HUDEP-2 (cell line): Measurements from ENCODE around the gene ORAI2.

Experiments
- DNase-seq, 76 experiments: peaks; one replicate each; lab custom pipeline; 2025; ENCODE audit not compliant: unreplicated experiment in 76 of 76; lab: John Stamatoyannopoulos, UW

Gene ORAI2

DNA sequence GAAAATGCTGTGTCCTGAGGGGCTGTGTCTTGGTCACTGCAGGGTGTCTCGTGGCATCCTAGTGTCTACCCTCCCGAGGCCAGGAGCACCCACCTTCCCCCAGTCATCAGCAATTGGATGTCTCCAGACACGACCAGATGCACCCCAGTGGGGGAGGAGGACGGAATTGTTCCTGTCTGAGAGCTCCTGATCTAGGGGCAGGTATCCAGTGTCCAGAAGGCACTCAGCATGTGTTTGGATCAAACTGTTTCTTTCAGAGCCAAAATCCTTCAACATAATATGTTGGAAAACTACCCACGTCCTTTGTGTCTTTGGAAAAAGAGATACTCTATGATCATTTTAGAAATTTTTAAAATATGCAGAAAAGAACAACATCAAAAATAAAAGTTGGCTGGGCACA, 20.3 kb upstream of the ORAI2 start:
- DNase-seq, result no peak

DNA sequence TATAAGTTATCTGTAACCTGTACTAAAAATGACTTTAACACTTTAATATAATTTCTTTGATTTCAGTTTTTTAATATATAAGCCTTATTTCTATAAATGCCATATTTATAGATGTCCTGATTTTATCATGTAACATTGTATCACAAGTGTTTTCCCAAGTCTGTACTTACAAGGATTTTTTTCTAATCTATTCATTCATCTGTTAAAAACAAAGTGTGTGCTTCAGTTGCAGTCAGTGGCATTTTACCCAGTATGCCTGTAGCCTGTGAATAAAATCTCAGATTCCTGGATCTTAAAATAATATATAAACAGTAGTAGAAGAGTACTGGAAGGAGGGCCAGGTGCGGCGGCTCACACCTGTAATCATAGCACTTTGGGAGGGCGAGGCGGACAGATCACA, 19.8 kb upstream of the ORAI2 start:
- DNase-seq, result no peak

DNA sequence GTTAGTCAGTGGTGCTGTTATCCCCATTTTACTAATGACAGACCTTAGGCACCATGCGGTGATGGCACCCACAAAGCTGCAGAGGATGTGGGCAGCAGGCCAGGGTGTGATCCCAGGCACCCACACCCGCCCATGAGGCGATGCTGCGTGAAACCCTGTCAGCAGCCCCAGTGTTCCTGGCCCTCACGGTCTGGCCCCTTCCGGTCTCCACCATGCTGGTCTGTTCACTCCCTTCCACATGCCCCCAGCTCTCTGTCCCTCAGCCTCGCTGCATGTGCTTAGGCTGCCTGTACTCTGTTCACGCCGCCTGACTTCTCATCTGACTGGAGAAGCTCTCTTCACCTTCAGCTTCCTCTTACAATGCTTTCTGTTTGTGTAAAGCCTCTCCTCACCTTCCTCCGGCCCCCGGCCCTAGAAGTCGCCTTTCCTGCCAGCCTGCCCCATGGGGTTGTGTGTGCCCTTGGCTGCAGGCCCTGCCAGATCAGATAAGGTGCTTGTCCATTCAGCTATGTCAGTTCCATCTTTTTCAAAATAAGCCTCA, 17.6 kb upstream of the ORAI2 start:
- peak in 50 of 76 experiments; percentile 2 to 60 (median 32) for DNase-seq

DNA sequence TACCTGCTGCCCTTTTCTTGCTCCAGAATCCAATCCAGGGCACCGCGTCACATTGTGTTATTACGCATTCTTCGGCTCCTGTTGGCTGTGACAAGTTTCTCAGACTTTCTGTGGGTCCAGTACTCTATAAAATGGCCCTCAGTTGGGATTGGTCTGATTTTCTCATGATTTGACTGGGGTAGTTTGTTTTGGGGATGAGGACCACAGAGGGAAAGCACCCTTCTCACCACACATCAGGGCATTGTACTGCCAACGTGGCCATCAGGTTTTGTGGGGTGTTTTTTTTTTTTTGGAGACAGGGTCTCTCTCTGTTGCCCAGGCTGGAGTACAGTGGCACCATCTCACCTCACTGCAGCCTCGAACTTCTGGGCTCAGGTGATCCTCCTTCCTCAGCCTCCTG, 17.0 kb upstream of the ORAI2 start:
- DNase-seq, result no peak

DNA sequence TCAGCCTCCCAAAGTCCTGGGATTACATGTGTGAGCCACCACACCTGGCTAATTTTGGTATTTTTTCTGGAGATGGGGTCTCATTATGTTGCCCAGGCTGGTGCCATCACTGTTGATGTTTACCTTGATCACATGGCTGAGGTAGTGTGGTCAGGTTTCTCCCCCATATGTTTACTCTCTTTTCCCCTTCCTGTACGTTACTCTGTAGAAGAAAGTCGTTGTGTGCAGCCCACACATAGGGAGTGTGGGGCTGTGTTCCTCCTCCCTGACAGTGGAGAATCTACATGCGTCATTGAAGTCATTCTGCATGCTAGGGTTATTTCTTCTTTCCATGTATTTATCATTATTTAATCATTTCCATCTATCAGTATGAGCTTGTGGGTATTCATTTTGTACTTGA, 16.3 kb upstream of the ORAI2 start:
- DNase-seq, result no peak

DNA sequence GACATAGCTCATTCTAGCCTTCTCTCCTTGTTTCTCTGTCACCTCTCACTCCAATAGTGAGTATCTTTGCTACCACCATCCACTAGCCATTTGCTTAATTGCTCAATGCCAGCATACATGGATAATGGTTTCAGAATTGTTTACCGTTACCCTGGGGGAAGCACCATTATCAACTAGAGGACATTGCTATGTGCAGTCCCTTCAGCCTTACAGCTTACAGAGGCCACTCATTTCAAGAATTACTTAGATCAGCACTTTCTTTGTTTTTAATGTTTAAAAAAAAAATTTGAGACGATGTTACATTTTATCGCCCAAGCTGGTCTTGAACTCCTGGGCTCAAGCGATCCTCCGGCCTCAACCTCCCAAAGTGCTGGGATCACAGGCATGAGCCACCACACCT, 14.8 kb upstream of the ORAI2 start:
- no peak for DNase-seq

DNA sequence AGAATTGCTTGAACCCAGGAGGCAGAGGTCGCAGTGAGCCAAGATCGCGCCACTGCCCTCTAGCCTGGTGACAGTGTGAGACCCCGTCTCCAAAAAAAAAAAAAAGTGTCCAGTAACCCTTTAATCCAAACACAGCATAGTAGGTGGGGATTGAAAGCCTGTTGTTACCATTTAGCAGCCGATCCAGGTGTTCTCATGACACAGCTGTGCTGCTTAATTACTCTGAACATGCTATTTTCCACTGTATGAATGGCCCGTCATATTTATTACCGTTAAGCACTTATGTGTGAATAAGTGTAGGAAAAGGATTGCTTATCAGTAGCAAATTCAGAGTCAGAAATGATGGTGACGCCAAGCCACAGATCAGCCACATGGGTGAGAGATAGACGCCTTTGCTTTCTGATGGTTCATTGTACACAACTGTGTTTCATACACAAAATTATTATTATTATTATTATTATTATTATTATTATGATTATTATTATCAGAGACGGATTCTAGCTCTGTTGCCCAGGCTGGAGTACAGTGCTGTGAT, 11.6 kb upstream of the ORAI2 start:
- DNase-seq, result peak in 16 of 76 experiments; percentile 3 to 52 (median 20)

DNA sequence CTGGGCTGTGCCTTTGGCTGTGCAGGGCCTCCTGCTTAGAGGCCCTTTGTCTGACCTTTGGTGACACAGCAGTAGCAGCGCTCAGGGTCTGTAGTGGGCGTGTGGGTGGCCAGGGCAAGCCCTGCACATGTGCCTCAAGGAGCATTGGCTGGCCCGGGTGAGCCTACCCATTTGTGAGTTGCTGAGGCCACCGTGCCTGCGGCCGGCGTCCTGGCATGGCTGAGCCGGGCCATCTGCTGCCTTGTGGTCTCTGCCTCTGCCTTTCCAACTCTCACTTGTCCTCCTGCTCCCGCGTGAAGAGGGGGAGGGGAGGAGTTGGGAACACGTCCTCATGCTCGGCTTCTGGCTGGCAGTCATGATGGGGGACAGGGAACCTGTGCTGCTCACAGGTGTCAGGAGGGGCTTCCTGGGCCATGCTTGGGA, 9.2 kb upstream of the ORAI2 start:
- no peak for DNase-seq

DNA sequence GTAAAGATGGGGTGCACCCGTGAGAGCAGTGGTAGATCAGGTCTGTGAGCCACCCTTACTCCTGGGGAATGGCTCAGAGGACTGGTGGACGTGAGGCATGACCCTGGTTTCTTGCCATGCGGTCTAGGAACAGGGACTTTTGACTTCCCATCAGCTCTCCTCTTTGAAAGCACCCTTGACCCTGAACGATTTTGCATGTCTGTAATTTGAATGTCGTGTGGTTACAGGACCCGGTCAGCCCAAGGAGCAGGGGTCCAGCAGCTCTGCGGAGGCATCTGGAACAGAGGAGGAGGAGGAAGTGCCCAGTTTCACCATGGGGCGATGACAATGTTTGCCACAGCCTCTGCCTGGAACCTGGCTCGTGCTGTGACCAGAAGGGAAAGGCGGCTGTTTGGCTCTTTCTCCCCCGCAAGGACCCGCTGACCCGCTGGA, 8.6 kb upstream of the ORAI2 start:
- no peak for DNase-seq

DNA sequence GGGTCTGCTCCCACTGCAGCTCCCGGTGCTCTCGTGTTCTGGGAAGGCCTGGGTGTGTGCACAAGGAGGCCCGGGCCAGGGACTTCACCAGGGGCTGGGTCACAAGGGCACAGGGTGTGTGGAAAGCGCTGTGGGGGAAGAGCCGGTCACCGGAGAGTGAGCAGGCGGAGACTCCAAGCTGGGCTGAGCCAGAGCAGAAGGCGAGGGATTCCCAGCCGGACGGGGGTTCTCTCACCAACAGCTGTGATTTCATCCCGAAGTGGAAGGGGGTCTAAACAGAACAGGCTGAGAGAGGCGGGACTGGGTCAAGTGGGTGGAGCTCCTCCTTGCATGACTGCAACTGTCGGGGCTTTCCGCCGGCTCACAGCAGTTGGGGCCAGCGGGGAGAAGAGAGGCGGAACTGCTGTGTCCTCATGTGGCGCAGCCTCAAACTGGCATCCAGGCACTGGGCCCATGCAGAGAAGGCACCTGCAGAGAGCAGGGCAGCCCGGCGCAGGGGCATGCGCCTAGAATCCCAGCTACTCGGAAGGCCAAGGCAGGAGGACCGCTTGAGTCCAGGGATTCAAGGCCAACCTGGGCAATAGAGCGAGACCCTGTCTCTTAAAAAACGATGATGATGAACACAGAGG, 7.6 kb upstream of the ORAI2 start:
- DNase-seq, result no peak

DNA sequence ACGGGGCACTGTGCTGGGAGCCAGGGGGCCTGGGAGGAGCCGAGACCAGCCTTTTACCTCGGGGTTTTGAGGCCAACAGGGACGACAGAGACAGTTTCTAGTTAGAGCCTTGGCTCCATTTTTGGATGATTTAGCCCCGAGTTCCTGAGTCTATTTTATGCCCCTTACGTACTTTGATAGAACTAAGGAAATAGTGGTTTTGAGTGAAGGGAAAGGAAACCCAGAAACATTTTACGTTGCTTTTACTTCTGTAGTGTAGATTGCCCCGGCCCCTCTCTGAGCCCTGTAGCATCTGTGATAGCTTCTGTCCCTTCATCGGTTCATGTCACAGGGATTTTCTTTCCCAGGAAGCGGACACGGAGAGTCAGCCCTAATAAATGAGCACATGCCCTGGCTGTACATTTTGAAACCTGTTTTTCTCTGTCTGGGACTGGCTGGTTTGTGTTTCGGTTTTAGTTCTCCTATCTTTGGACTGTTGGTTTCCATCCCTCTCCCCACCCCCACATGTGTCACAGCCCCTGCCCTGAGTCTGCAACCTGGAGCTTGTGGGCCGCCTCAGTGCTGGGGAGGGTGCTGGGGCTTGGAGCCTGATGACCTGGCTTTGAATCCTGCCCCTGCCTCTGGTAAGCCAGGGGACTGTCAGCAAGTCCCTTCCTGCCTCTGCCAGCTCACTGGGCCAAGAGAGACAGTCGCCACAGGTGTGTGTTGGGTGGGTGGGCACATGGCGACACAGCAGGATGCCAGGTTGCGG, 6.9 kb upstream of the ORAI2 start:
- DNase-seq, result no peak

DNA sequence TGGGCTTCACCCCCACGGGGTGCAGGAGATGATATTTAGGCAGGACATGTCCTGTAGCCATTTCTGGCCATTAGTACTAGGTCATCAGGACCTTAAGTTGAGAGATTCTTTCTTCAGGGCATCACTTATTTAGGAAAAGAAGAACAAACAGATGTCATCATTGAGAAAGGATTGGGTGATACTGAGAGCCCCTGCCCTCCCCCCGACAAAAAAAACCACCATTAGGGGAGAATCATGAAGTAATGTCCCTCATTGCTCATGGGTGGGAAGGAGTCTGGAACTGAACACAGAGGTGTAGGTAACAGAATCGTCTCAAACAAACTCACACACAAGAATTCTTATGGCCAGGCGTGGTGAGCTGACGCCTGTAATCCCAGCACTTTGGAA, 6.4 kb upstream of the ORAI2 start:
- no peak for DNase-seq

DNA sequence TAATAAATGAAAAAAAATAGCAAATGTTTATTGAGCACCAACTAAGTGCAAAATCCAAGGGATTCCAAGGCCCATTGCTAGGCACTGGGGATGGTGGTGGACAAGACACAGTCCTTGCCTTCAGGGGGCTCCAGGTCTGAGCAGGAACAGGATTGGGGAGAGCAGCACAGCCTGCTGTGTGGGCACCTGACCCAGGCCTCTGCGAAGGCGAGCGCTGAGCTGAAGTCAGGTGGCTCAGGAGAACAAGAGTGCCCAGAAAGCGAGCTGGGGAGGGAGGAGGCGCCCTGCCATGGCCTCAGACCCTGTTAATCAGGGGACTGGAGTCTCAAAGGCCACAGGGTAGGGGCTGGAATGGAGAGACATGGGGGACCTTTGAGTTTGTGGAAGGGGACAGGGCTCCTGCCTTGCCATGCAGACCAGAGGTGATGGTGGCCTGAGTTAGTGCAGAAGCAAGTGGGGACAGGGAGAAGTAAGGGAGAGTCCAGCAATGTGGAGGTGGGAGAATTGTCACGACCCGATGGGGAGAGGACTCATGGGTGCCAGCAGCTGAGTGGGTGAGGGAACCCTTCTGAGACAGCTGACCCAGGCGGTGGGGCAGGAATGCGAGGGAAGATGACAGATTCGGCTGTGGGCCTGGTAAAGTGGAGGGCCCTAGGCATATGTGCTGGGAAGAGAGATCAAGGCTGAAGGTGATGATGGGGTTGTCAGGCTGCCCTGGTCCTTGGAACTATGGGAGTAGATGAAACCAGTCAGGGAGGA, 4.1 kb upstream of the ORAI2 start:
- no peak for DNase-seq

DNA sequence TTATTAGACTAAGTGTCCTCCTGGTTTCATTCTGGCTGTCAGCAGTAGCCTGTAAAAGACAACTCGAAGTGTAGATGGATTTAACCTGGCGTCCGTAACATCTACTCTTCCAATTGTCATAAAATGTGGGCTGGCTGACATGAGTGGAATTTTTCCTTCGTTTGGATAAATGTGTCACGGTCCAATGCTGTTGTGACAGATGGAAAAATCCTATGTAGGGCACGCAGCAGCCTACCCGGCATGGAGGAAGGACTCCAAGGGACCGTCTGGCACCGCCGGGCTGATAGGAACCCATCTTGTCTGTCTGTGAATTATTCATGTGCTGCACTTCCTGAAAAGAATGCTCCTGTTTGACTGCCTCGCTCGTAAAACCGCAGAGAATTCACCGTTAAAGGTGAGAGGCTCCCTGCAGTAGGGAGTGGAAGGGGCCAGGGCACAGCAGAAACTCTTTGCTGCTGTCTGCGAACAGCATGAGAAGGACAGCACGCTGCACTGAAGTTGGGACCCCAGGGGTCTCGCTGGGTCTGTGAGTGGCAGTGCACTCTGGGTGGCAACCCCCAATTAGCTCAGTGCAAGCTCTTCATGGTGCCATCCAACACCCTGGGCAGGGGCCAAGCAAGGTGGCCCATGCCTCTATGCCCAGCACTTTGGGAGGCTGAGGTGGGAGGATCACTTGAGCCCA, 1.6 kb upstream of the ORAI2 start:
- no peak for DNase-seq

DNA sequence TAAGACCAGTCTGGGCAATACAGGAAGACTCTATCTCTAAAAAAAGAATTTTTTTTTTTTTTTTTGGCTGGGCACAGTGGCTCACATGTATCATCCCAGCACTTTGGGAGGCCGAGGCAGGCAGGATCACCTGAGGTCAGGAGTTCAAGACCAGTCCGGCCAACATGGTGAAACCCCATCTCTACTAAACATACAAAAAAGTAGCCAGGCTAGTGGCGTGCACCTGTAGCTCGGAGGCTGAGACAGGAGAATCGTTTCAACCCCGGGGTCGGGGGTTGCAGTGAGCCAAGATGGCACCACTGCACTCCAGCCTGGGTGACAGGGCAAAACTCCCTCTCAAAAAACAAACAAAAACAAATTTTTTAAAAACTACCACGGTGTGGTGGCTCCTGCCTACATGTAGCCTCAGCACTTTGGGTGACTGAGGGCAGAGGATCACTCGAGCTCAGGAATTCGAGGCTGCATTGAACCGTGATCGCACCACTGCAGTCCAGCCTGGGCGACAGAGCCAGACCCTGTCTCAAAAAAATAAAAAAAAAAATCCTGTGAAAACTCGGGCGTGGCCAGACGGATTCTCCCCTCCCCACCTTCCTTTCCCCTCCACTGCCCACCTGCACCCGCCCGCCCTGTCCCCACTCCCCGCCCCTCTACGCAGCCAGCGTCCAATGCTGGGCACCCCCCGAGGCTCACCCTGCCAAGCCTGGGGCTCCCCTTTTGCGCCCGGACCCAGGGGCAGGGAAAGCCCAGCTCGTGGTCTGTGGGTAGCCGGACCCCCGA, 745 bp upstream of the ORAI2 start:
- no peak for DNase-seq

DNA sequence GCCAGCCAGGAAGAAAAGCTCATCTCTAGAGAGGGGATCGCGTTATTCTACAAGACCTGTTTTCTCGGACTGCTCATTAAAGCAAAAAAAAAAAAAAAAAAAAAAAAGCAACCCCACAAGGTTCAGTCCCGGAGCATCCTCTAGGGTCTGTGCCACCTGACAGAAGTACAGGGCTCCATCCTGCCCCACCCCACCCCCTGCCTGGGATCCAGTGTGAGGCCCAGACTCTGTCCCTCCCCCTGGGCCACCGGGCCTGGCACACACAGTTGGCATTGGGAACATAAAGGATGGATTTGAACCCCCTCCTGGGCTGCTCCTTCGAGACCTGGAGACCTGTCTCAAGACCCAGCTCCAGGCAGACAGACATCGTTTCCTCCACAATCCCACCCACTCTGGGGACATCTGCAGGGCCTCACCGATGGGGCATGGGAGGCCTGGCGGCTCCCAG, 688 bp downstream of the ORAI2 start:
- no peak for DNase-seq

DNA sequence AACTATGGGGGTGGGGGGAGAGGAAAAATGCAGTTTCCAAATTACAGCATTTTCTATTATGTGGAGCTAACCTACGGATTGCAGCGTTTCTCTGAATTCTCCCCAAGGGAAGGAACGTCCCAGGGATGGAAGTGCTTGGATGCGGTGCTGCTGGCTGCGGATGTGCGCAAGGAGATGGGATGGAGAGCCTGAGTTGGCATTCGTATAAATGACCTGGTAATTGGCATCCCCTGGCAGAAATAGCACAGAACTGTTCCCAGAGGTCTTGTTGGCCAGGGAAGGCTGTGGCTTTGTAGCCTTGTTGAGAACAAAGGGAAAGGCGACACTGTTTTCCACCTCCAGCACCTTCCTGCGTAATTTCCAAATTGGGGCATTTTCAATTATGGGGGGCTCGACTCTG, 2.7 kb downstream of the ORAI2 start:
- DNase-seq, result no peak

DNA sequence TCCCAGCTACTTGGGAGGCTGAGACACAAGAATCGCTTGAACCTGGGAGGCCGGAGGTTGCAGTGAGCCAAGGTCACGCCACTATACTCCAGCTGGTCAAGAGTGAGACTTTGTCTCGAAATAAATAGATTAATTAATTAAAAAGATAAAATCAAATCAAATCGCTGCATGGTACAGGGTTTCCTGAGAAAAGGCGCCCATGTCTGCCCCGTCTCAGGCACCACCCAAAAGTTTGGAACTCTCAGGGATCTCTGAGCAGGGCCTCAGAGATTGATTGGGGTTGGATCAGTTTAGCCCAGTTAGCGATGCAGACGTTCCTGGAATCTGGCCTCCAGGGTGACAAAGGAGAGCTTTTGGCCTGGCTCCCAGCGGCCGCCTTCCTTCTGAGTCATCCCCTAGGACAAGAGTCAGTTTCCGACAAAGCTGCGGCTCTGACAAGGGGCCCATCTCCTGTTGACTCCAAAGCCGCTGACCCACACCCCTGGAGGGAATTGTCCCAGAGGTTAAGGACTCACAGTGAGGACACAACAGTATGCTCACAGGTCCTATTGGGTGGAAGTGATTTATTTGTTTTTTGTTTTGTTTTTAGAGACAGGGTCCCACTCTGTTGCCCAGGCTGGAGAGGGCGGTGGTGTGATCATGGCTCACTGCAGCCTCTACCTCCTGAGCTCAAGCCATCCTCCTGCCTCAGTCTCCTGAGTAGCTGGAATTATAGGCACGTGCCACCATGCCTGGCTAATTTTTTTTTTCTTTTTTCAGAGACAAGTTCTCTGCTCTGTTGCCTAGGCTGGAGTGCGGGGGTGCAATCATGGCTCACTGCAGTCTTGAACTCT, 6.8 kb downstream of the ORAI2 start:
- peak in 2 of 76 experiments; percentile 40 to 45 for DNase-seq
